Measurements from ENCODE around the gene CACNB1. TPM values are rescaled to one million over a fixed set of nuclear protein-coding genes. Genes with fewer than 3 reads are reported as not detected.

Gene CACNB1
- polyA plus RNA-seq, 1 donor from 2014 or later = 18.9 TPM

- no peak for TF ChIP-seq REST (IDR thresholded peaks at IDR 0.05; ENCODE audit: borderline replicate concordance)
- no peak for TF ChIP-seq EP300 (conservative IDR thresholded peaks at IDR 0.05; ENCODE audit: poor library complexity, severe bottlenecking)
- TF ChIP-seq TAF1 (IDR thresholded peaks at IDR 0.05; ENCODE audit: low read depth) = no peak
- TF ChIP-seq POLR2AphosphoS5 (IDR thresholded peaks at IDR 0.05) = no peak
- TF ChIP-seq EZH2 (IDR thresholded peaks at IDR 0.05; ENCODE audit: borderline replicate concordance, insufficient read depth, low read length, poor library complexity, severe bottlenecking) = no peak
- TF ChIP-seq MXI1 (conservative IDR thresholded peaks at IDR 0.05; ENCODE audit: poor library complexity, severe bottlenecking) = no peak
- TF ChIP-seq SMC3 (conservative IDR thresholded peaks at IDR 0.05; ENCODE audit: poor library complexity) = no peak
- TF ChIP-seq RAD21 (conservative IDR thresholded peaks at IDR 0.05) = no peak
- TF ChIP-seq CTCF (IDR thresholded peaks at IDR 0.05; ENCODE audit: poor library complexity, severe bottlenecking) = no peak
- no peaks in the 10 kb centered on the region for H4K20me1 ChIP-seq (ENCODE audit: insufficient read depth)
Measured at GRCh38 chr17:39204245-39204644, 6.8 kb upstream of the CACNB1 start.

GRCh38 chr17:39200957-39201510, 3.6 kb upstream of the CACNB1 start:
- Histone ChIP-seq H3K9ac (ENCODE audit: low read length) (peak overlapping the region; percentile 92), H3K27ac (ENCODE audit: low read length) (peak overlapping the region; percentile 86), H3K9me2 (ENCODE audit: insufficient read depth, low read length) (no peaks in the 10 kb centered on the region), H4K20me1 (ENCODE audit: insufficient read depth) (no peaks in the 10 kb centered on the region), H3K9me3 (ENCODE audit: low read length) (no peaks in the 10 kb centered on the region), H3K4me2 (ENCODE audit: low read length) (peak overlapping the region; percentile 66), H3K27me3 (ENCODE audit: insufficient read depth, low read depth, low read length) (no peaks in the 10 kb centered on the region), H3K36me3 (ENCODE audit: insufficient read depth, low read length) (no peaks in the 10 kb centered on the region), H3K79me2 (replicated peaks; ENCODE audit: insufficient read depth, low read length) (peaks cover 29% of the 10 kb centered on the region), H3F3A (ENCODE audit: insufficient read depth, low read length, poor library complexity, severe bottlenecking) (no peaks in the 10 kb centered on the region), H3K4me3 (ENCODE audit: low read length) (peak overlapping the region; percentile 85), H2AFZ (ENCODE audit: low read depth, low read length) (no peak overlapping the region)
- TF ChIP-seq POLR2AphosphoS5 (IDR thresholded peaks at IDR 0.05) (no peak), RAD21 (conservative IDR thresholded peaks at IDR 0.05) (no peak), EP300 (conservative IDR thresholded peaks at IDR 0.05; ENCODE audit: poor library complexity, severe bottlenecking) (no peak), MXI1 (conservative IDR thresholded peaks at IDR 0.05; ENCODE audit: poor library complexity, severe bottlenecking) (no peak), CTCF (IDR thresholded peaks at IDR 0.05; ENCODE audit: poor library complexity, severe bottlenecking) (no peak), EZH2 (IDR thresholded peaks at IDR 0.05; ENCODE audit: borderline replicate concordance, insufficient read depth, low read length, poor library complexity, severe bottlenecking) (no peak), TAF1 (IDR thresholded peaks at IDR 0.05; ENCODE audit: low read depth) (no peak), SMC3 (conservative IDR thresholded peaks at IDR 0.05; ENCODE audit: poor library complexity) (no peak), REST (IDR thresholded peaks at IDR 0.05; ENCODE audit: borderline replicate concordance) (no peak)

More at GRCh38 chr17:39204245-39204644, 6.8 kb upstream of the CACNB1 start:
- Histone ChIP-seq H3K36me3 (ENCODE audit: insufficient read depth, low read length) (no peaks in the 10 kb centered on the region), H2AFZ (ENCODE audit: low read depth, low read length) (no peak overlapping the region), H3K27ac (ENCODE audit: low read length) (no peak overlapping the region), H3K9me3 (ENCODE audit: low read length) (no peaks in the 10 kb centered on the region), H3K9me2 (ENCODE audit: insufficient read depth, low read length) (no peaks in the 10 kb centered on the region), H3K27me3 (ENCODE audit: insufficient read depth, low read depth, low read length) (peaks cover under 1% of the 10 kb centered on the region), H3F3A (ENCODE audit: insufficient read depth, low read length, poor library complexity, severe bottlenecking) (no peaks in the 10 kb centered on the region), H3K4me3 (ENCODE audit: low read length) (no peak overlapping the region), H3K79me2 (replicated peaks; ENCODE audit: insufficient read depth, low read length) (peaks cover 18% of the 10 kb centered on the region), H3K9ac (ENCODE audit: low read length) (no peak overlapping the region), H3K4me2 (ENCODE audit: low read length) (no peak overlapping the region)
